Thyroid gland (tissue), 4 donors: ENCODE data around the gene ATP2C1.

Experiments used
- CTCF ChIP-seq, 6 experiments: fragments of 200-600 bp in 3 of 6; fragments of 450-650 bp in 3 of 6; sonication (generic) in 3 of 6; IDR thresholded peaks; one replicate each; pipeline ENCODE4 v1.5.1; 2016 to 2019; ENCODE audit warnings: antibody characterized with exemption in 6 of 6, mild to moderate bottlenecking in 2 of 6, inconsistent platforms in 1 of 6, moderate library complexity in 1 of 6
- POLR2A ChIP-seq, 2 donors: fragments of 450-650 bp; IDR thresholded peaks; one replicate each; pipeline ENCODE4 v1.6.1; 2017; ENCODE audit warnings: antibody characterized with exemption in 2 of 2, mild to moderate bottlenecking in 2 of 2, moderate library complexity in 1 of 2

GRCh38 chr3:130976706-130977105, 82.8 kb downstream of the ATP2C1 start:
- TF ChIP-seq POLR2A (IDR thresholded peaks at IDR 0.05): no peak
- no peak for TF ChIP-seq CTCF (IDR thresholded peaks at IDR 0.05)
